NCI-H1092 treated with DMSO at 0.1 percent for 48 hours (cell line): ENCODE data around the gene ATP8B4.
"Not testable (repeated sequence)": the region's sequence is repeated elsewhere in the genome, so short reads cannot be mapped to it uniquely, and the experiment has no call there.

Experiments
- DNase-seq: peaks from one replicate; lab custom pipeline; 2025; lab: John Stamatoyannopoulos, UW

ATP8B4 gene

DNA sequence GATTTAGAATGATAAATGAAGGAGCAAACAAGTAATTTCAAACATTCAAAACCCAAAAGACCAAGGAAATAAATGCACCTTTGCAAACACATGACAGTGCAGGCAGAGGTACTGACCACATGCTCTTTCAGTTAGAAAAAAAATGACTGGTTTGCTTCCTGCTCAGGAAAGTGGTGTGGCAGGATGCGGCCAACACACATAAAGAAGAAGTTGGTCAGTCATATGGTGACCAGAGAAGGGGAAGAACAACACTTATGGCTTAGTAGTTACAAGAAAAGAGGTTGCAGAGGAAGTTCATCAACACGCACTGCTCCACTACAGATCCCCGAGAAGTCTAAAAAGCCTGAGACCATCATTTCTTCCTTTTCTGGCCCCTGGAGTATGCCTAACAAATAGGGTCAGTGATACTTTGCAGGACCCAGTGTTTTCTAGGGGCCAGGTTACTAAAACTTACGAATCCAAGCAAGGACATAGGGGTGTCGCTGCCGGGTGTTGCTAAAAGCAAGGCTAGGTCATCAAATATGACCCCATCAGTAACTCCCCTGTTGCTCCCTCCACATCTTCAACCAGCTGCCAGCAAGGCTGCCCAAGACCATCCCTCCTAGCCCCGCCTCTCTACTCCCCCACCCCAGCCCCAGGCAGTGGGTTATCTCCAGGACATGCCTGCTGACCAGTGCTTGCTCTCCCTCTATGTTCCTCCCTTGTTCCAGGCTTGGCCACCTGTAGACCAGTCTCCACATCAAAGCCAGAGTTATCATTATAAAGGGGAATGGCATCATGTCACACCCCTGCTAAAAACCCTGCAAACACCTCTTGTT lies 11.2 kb downstream of the ATP8B4 start:
- DNase-seq = no peak

DNA sequence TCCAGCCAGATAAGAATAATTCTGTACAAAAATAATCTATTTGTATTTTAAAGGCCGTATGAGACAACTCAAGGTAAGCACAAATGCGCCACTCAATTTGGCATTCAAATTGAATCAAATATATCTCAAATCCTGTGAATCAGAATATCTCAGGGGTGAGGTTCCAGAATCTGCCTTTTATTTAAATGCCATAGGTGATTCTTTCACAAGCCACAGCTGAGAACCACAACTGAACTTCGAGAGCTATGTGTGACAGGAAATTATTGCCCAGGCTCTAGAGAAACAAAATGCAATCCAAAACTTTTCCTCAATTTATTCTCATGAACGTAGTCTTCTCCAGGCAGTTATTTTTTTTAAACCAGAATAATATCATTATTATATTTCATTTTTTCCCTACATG lies 11.9 kb downstream of the ATP8B4 start:
- DNase-seq = no peak

GRCh38 chr15:50106457-50106856 lies 12.6 kb downstream of the ATP8B4 start:
- DNase-seq = no peak

DNA sequence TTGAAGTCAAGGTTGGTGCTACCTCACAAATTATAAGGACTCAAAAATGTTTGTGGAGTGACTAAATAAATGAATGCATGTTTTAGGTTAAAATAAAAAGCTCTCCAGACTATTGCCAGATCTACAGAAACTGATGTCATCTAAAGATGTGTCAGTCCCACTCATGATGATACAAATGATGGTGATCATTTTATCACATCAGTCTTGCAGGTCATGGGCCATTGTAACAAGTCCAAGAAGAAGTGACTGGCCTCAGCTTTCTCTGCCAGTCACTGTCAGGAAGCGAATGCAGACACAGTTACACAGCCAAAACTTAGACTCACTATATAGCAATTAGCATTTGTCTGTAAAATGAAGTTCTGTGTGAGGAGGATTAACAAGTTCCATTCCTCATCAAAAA lies 18.5 kb downstream of the ATP8B4 start:
- DNase-seq = no peak

- DNase-seq = no peak
Measured at GRCh38 chr15:50098545-50098944, 20.5 kb downstream of the ATP8B4 start.

DNA sequence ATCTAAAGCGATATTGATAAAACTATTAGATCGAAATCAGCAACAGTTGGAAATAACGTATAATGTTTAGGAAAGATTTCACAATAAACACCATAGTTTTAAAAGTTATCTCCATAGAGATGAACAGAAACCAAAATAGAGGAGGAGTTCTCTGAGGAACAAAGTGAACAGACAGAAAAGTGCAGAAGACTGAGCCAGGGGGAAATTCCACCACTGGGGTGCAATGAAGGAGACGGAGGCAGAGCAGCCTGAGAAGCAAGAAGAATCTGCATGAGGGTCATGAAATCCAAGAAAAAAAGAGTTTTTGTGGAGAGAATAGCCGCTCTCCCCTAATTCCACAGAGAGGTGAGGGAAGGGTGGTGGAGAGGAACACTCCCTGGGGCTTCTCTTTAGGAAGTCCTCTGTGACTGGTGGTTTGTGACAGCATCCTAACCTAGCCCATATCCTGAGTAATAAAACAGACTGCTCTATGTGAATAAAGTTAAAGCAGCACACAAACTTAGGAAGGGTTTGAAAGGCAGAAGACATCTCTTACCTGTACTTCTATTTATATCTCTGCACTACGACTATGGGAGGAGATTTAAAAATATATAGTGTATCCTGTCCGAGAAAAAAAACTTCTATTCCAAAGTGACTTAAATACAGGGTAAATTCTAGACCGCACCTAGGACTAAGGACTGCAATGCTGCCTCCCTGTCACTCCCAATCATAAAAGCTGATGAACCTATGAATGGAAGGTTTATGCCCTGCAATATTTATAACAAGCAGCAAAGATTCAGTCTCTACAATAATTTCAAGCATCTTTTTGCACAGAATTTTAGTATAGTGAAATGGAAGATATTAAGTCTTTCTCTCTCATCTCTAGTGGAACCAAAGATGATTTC lies 22.9 kb downstream of the ATP8B4 start:
- no peak for DNase-seq

GRCh38 chr15:50089386-50089785 lies 29.6 kb downstream of the ATP8B4 start:
- not testable (repeated sequence) for DNase-seq

- no peak for DNase-seq
Measured at GRCh38 chr15:50084932-50085331, 34.1 kb downstream of the ATP8B4 start.

DNA sequence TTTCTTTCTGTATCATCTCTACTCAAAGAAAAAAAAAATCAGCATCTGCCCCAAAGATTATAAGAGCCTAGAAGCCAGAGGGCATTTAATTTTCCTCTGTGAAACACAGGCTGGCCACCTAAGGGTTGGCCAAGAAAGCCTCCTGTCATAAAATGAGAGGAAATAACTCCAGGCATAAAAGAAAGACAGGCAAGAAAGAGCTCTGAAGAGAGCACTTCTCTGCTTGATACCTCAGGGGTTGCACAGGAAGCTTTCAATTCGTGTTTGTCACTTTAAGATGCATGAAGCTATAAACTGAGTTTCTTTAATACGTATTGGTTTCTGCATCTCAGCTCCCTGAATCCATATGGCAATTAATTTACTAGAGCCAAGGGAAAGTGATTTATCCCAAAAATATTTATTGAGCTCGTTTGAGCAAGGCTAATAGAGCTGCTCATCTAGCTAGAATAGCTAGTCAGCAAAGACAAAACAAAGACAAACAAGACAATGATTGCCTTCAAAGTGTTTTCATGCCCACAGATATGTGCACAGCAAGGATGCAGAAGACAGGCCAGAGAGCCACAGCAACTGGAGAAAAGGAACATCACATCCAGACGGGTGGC lies 35.5 kb downstream of the ATP8B4 start:
- DNase-seq = no peak

- no peak for DNase-seq
Measured at GRCh38 chr15:50082066-50082465, 37.0 kb downstream of the ATP8B4 start.

GRCh38 chr15:50077651-50078050 lies 41.4 kb downstream of the ATP8B4 start:
- no peak for DNase-seq

DNA sequence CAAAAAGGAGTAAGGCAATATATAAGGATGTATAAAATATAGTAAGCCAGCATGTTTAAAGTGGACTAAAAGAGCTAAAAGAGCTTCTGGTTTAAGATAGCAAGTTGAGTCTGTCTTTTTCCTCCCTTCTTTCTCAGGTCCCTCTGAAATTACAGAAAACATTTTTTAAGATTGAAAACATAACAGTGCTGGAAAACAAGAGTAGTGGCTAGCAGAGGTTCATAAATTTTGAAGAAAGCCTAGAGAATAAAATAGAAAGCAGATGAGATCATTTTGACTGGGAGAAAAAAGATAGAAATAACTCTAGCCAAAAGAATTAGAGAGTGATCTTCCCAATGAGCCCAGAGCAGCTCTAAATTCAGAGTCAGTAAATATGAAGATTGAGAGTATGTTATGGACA lies 41.9 kb downstream of the ATP8B4 start:
- DNase-seq = no peak

DNA sequence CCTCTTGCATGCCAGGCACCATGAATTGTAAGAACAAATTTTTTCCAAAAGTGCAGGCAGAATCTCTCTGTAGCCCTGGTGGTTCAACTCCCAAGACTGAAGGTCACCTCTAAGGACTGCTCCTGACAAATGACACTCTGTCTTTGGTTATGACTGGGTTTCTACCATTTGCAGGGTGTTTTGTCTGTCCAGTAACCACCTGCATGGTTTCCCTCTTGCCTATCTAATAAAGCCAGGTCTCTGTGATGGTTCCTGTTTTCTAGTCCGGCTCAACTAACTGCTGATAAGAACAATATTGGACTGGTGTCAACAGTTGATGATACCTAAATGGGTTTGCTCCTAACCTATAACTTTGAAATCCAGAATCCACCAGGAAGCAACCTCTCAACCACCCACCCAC lies 43.7 kb downstream of the ATP8B4 start:
- DNase-seq = no peak

GRCh38 chr15:50071551-50072258 lies 47.3 kb downstream of the ATP8B4 start:
- no peak for DNase-seq

DNA sequence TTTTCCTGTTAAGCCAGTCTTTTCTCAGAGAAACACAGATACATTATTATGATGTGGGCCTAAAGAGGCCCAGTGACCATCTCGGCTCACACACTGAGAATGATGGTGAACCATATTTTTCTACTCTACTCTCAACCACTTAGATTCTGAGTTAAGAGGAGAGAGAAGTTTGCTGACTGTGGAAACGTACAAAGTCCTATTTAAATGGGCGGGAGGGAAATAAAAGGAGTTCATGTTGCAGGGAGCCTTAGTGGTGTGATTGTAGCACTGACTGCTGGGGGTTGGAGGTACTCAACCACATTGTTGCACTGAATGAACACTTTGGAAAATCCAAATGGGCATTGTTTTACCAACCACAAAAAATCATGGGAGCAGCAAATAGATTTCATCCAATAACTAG lies 51.0 kb downstream of the ATP8B4 start:
- no peak for DNase-seq

- DNase-seq = no peak
Measured at GRCh38 chr15:50067254-50067653, 51.8 kb downstream of the ATP8B4 start.

GRCh38 chr15:50066666-50067065 lies 52.4 kb downstream of the ATP8B4 start:
- no peak for DNase-seq

- no peak for DNase-seq
Measured at GRCh38 chr15:50066202-50066601, 52.8 kb downstream of the ATP8B4 start.

DNA sequence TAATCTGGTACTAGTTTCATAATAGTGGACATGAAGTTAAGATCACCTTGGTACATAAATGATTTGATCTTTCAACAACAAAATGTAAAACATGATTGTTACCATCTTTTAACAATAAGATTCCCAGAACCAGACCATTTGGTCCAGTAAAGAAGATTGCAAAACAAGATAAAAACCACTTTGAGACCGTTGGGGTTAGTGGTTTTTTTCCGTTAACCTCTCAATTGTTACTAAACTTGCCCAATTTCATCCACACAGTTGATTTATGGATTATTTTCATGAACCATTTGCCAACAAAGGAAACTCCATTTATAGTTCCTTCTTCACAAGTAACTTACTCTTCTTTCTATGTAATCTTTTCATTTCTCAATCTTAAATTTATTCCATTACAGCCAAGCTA lies 53.8 kb downstream of the ATP8B4 start:
- DNase-seq = no peak

- DNase-seq = no peak
Measured at GRCh38 chr15:50064673-50065072, 54.4 kb downstream of the ATP8B4 start.

DNA sequence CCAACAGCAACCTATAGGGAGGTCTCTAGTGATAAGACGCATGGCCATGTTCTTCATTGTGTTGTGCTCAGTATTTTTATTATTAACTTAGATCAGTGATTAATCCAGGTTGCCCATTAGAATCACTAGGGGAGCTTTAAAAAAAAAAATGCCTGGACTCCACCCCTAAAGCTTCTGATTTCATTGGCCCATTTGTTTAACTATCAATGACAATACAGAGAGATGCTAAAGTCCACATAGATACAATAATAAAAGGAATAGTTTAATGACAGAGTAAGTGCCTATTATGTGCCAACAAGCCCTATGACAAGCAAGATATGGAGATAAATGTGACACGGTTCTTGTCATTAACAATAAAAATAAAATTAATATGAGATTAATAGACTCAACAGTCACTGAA lies 55.8 kb downstream of the ATP8B4 start:
- no peak for DNase-seq

GRCh38 chr15:50061503-50061902 lies 57.5 kb downstream of the ATP8B4 start:
- DNase-seq = no peak
